HEK293T (cell line): ENCODE data around the gene ZNF273.

Experiments
- ARNT ChIP-seq: fragments of 450-650 bp; IDR thresholded peaks from 2 replicates; pipeline ENCODE4 v1.6.1; 2017; ENCODE audit warnings: mild to moderate bottlenecking
- BHLHE40 ChIP-seq: fragments of 450-650 bp; IDR thresholded peaks from 2 replicates; pipeline ENCODE4 v1.6.1; 2016; ENCODE audit warnings: mild to moderate bottlenecking, moderate library complexity, borderline replicate concordance
- ELF4 ChIP-seq: fragments of 450-650 bp; IDR thresholded peaks from 2 replicates; pipeline ENCODE4 v1.6.1; 2017; ENCODE audit warnings: antibody characterized with exemption
- FOXA1 ChIP-seq: fragments of 450-650 bp; IDR thresholded peaks from 2 replicates; pipeline ENCODE4 v1.6.1; 2016; ENCODE audit warnings: mild to moderate bottlenecking
- FOXK2 ChIP-seq: fragments of 450-650 bp; IDR thresholded peaks from 2 replicates; pipeline ENCODE4 v1.6.1; 2016; ENCODE audit warnings: mild to moderate bottlenecking
- FOXM1 ChIP-seq: fragments of 450-650 bp; IDR thresholded peaks from 2 replicates; pipeline ENCODE4 v1.6.1; 2017; ENCODE audit warnings: mild to moderate bottlenecking, borderline replicate concordance
- SP1 ChIP-seq: fragments of 450-650 bp; IDR thresholded peaks from 2 replicates; pipeline ENCODE4 v1.6.1; 2017
- SUZ12 ChIP-seq: fragments of 450-650 bp; IDR thresholded peaks from 2 replicates; pipeline ENCODE4 v1.6.1; 2016; ENCODE audit warnings: mild to moderate bottlenecking
- TARDBP ChIP-seq: fragments of 450-650 bp; IDR thresholded peaks from 2 replicates; pipeline ENCODE4 v1.6.1; 2016
- ZNF384 ChIP-seq: fragments of 450-650 bp; IDR thresholded peaks from 2 replicates; pipeline ENCODE4 v1.6.1; 2016
- TF ChIP-seq, protein P1 (sequence below): fragments of 450-650 bp; IDR thresholded peaks from 2 replicates; pipeline ENCODE4 v1.6.1; 2016

DNA sequence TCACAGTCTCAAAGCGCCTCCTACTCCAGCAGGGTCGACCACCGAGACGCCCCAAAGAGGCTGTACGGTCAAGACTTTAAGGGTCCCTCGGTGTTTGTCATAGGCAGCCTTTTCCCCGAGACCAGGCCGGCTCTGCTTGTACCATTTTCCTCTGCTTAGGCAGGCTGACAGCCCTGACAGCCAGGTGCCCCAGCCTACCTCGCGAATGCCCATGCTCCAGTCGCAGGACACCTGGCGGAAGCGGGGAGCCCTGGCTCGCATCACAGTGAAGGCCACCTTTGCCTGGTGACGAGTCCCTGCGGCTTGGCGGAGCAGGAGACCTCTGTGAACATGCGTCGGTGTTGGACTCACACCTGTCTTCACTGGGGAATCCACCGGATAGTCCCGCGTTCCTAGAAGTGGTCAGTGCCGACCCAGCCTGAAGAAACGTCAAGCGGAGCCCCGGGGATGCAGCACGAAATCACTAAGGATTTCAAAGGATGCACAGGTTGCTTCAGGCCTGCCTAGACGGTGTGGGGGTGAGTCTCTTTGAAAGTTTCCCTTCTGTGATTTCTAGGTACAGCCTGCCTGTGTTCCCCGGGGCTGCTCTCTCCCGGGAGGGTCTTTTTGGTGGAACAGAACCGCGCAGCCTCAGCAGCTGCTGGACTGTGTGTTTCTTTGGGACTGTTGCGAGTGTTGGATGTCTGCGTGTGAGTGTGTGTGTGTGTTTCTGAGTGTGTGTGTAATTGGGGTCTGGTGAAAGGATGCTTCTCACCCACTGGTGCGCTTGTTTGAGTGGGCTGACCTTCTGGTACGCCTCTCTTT lies 30.5 kb upstream of the ZNF273 start:
- TF ChIP-seq ELF4 (no peak), FOXM1 (no peak), ZNF384 (no peak), FOXK2 (no peak), FOXA1 (no peak), SP1 (no peak), ARNT (no peak), BHLHE40 (no peak), SUZ12 (no peak), TARDBP (no peak)
- TF ChIP-seq, protein P1, sequence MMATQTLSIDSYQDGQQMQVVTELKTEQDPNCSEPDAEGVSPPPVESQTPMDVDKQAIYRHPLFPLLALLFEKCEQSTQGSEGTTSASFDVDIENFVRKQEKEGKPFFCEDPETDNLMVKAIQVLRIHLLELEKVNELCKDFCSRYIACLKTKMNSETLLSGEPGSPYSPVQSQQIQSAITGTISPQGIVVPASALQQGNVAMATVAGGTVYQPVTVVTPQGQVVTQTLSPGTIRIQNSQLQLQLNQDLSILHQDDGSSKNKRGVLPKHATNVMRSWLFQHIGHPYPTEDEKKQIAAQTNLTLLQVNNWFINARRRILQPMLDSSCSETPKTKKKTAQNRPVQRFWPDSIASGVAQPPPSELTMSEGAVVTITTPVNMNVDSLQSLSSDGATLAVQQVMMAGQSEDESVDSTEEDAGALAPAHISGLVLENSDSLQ, result no peak
